MCF 10A (cell line): ENCODE measurements around the gene CCDC185. TPM values are rescaled to one million over a fixed set of nuclear protein-coding genes. Genes with fewer than 3 reads are reported as not detected.

ENCODE experiments used
- BruUV-seq: library from RNA; stranded (reverse); fragments of 400-500 nt; replicated peaks from 2 replicates; lab custom pipeline; 2021; lab: Mats Ljungman, UMichigan
- CTCF ChIA-PET: fragments of 300-600 bp; sonication (Branson Sonifier 250); formaldehyde crosslinking; extraction: SDS; loops from one replicate; lab custom pipeline; 2021; ENCODE audit warnings: antibody characterized with exemption, inconsistent platforms; lab: Yijun Ruan, JAX
- POLR2A ChIA-PET: fragments of 300-600, 350-650 bp; sonication (Branson Sonifier 250); formaldehyde crosslinking; extraction: SDS; loops from one replicate; lab custom pipeline; 2020; ENCODE audit warnings: antibody characterized with exemption, inconsistent platforms; lab: Yijun Ruan, JAX
- DNase-seq: peaks from one replicate; pipeline ENCODE4 v3.0.0-alpha.2; 2018; ENCODE audit not compliant: unreplicated experiment
- H3K27ac Mint-ChIP-seq: one replicate; pipeline ENCODE4 v1.8.0; 2022; ENCODE audit warnings: mild to moderate bottlenecking, low read depth, mixed read lengths; ENCODE audit not compliant: unreplicated experiment
- H3K27me3 Mint-ChIP-seq: one replicate; pipeline ENCODE4 v1.8.0; 2022; ENCODE audit warnings: mixed read lengths; ENCODE audit not compliant: insufficient read depth, unreplicated experiment
- H3K36me3 Mint-ChIP-seq: one replicate; pipeline ENCODE4 v1.8.0; 2022; ENCODE audit warnings: mild to moderate bottlenecking, moderate library complexity, mixed read lengths; ENCODE audit not compliant: insufficient read depth, unreplicated experiment
- H3K4me1 Mint-ChIP-seq: one replicate; pipeline ENCODE4 v1.8.0; 2022; ENCODE audit warnings: mixed read lengths; ENCODE audit not compliant: insufficient read depth, unreplicated experiment
- H3K4me3 Mint-ChIP-seq: one replicate; pipeline ENCODE4 v1.8.0; 2022; ENCODE audit warnings: mild to moderate bottlenecking, moderate library complexity, mixed read lengths; ENCODE audit not compliant: unreplicated experiment
- H3K9me3 Mint-ChIP-seq: one replicate; pipeline ENCODE4 v1.8.0; 2022; ENCODE audit warnings: mixed read lengths; ENCODE audit not compliant: unreplicated experiment
- CTCF ChIP-seq: fragments of 200-600 bp; IDR thresholded peaks from one replicate; pipeline ENCODE4 v1.8.0; 2022; ENCODE audit warnings: antibody characterized with exemption, mild to moderate bottlenecking; ENCODE audit not compliant: unreplicated experiment
- intact Hi-C: fragments of 100-400 bp; cut with micrococcal nuclease; formaldehyde crosslinking; loops from 2 replicates; pipeline ENCODE4 v1.14.1; 2022
- total RNA-seq: library from RNA; stranded (reverse); gene quantifications from 2 replicates; pipeline ENCODE4 v1.2.3, GENCODE V29; 2022

The CCDC185 gene
- total RNA-seq, 1 experiment from 2014 or later: not detected

GRCh38 chr1:223419561-223419960, 26.3 kb downstream of the CCDC185 start:
- ChIA-PET CTCF (interaction anchor here (0.5 to 1.8 kb wide), 7 partner anchors 8 to 338 kb away, joined by 3 to 9 read pairs (median 4); no protein-coding TSS in a partner anchor), POLR2A (interaction anchor here (1.1 to 1.7 kb wide), 3 partner anchors 8 to 16 kb away, joined by 3 to 11 read pairs (median 3); no protein-coding TSS in a partner anchor)
- TF ChIP-seq CTCF: no peak
- no peaks in the 10 kb centered on the region for H3K36me3 Mint-ChIP-seq
- no TSS peak for BruUV-seq
- H3K9me3 Mint-ChIP-seq: no peaks in the 10 kb centered on the region
- peaks cover 18% of the 10 kb centered on the region for H3K4me1 Mint-ChIP-seq
- H3K27ac Mint-ChIP-seq: no peak overlapping the region
- intact Hi-C loops: no loop called here
- no peaks in the 10 kb centered on the region for H3K27me3 Mint-ChIP-seq
- H3K4me3 Mint-ChIP-seq: no peak overlapping the region
- DNase-seq: no peak

- intact Hi-C loops: no loop called here
- no peak for DNase-seq
- H3K36me3 Mint-ChIP-seq: no peaks in the 10 kb centered on the region
- no peak overlapping the region for H3K27ac Mint-ChIP-seq
- no TSS peak for BruUV-seq
- POLR2A ChIA-PET: interaction anchor here (0.7 to 1.9 kb wide), 7 partner anchors 9 to 80 kb away, joined by 3 to 11 read pairs (median 6); no protein-coding TSS in a partner anchor
- H3K27me3 Mint-ChIP-seq: no peaks in the 10 kb centered on the region
- no peak overlapping the region for H3K4me3 Mint-ChIP-seq
- TF ChIP-seq CTCF: no peak
- H3K4me1 Mint-ChIP-seq: peaks cover 25% of the 10 kb centered on the region
- no peaks in the 10 kb centered on the region for H3K9me3 Mint-ChIP-seq
- CTCF ChIA-PET: interaction anchor here (0.7 to 1.8 kb wide), 6 partner anchors 8 to 297 kb away, joined by 3 to 9 read pairs (median 4); no protein-coding TSS in a partner anchor
Measured at GRCh38 chr1:223421025-223421424, 27.8 kb downstream of the CCDC185 start.

GRCh38 chr1:223421676-223422075, 28.5 kb downstream of the CCDC185 start:
- CTCF ChIA-PET: interaction anchor here (0.8 to 1.6 kb wide), 2 partner anchors 83 to 288 kb away, joined by 5 to 6 read pairs; no protein-coding TSS in a partner anchor
- peak; percentile 90 for DNase-seq

More at GRCh38 chr1:223421676-223422075, 28.5 kb downstream of the CCDC185 start:
- no peaks in the 10 kb centered on the region for H3K27me3 Mint-ChIP-seq
- H3K9me3 Mint-ChIP-seq: no peaks in the 10 kb centered on the region
- TF ChIP-seq CTCF: no peak
- no peaks in the 10 kb centered on the region for H3K36me3 Mint-ChIP-seq
- intact Hi-C loops: no loop called here
- BruUV-seq: no TSS peak
- no peak overlapping the region for H3K4me3 Mint-ChIP-seq
- peaks cover 25% of the 10 kb centered on the region for H3K4me1 Mint-ChIP-seq
- peak overlapping the region; percentile 44 for H3K27ac Mint-ChIP-seq
- POLR2A ChIA-PET: interaction anchor here (0.7 to 1.9 kb wide), 5 partner anchors 8 to 172 kb away, joined by 3 to 7 read pairs (median 6); no protein-coding TSS in a partner anchor
